Liver (tissue), 3 donors: ENCODE measurements around the gene KCND2.

Experiments used
- CTCF ChIP-seq: fragments of 150-350 bp; IDR thresholded peaks from 2 replicates; pipeline ENCODE4 v1.5.1; 2017; ENCODE audit warnings: improper control_type of control experiment, low read depth, low read length; ENCODE audit not compliant: missing input control
- EGR1 ChIP-seq, 2 donors: IDR thresholded peaks; 2 replicates each; pipeline ENCODE4 v1.6.1; 2016 to 2018; ENCODE audit warnings: antibody characterized with exemption in 2 of 2, low read depth in 2 of 2
- FOXA1 ChIP-seq: IDR thresholded peaks from 2 replicates; pipeline ENCODE4 v1.6.1; 2016; ENCODE audit warnings: antibody characterized with exemption
- HNF4A ChIP-seq, 2 donors: conservative IDR thresholded peaks; 2 replicates each; pipeline ENCODE4 v1.6.1; 2016; ENCODE audit warnings: antibody characterized with exemption in 2 of 2, mild to moderate bottlenecking in 2 of 2
- JUND ChIP-seq, 2 donors: IDR thresholded peaks; 2 replicates each; pipeline ENCODE4 v1.6.1; 2016; ENCODE audit warnings: antibody characterized with exemption in 2 of 2
- RAD21 ChIP-seq, 2 donors: IDR thresholded peaks; 2 replicates each; pipeline ENCODE4 v1.6.1; 2016; ENCODE audit warnings: antibody characterized with exemption in 2 of 2, mild to moderate bottlenecking in 2 of 2
- REST ChIP-seq: IDR thresholded peaks from 2 replicates; pipeline ENCODE4 v1.6.1; 2016; ENCODE audit warnings: antibody characterized with exemption, mild to moderate bottlenecking
- TAF1 ChIP-seq: conservative IDR thresholded peaks from 2 replicates; pipeline ENCODE4 v1.6.1; 2016; ENCODE audit warnings: antibody characterized with exemption, mild to moderate bottlenecking
- YY1 ChIP-seq: IDR thresholded peaks from 2 replicates; pipeline ENCODE4 v1.6.1; 2016; ENCODE audit warnings: antibody characterized with exemption, mild to moderate bottlenecking
- donor health status: healthy.
- donor health status: healthy.

GRCh38 chr7:120505770-120506169 is 232.8 kb downstream of the KCND2 start:
- TF ChIP-seq CTCF (no peak), RAD21 (IDR thresholded peaks at IDR 0.05) (no peak), YY1 (no peak), HNF4A (conservative IDR thresholded peaks at IDR 0.05) (no peak), FOXA1 (no peak), JUND (IDR thresholded peaks at IDR 0.05) (no peak), TAF1 (no peak), EGR1 (IDR thresholded peaks at IDR 0.05; ENCODE audit: low read depth in 2 of 2) (no peak), REST (no peak)
